GM18511 (cell line): ENCODE results near the gene HDDC2.
"Not testable (repeated sequence)": the region's sequence is repeated elsewhere in the genome, so short reads cannot be mapped to it uniquely, and the experiment has no call there.

ENCODE experiments used
- ATAC-seq: cut with Tn5 transposase; IDR thresholded peaks from one replicate; pipeline ENCODE4 v1.9.1; 2021; ENCODE audit warnings: mild to moderate bottlenecking, moderate library complexity; ENCODE audit not compliant: unreplicated experiment

Gene HDDC2

DNA sequence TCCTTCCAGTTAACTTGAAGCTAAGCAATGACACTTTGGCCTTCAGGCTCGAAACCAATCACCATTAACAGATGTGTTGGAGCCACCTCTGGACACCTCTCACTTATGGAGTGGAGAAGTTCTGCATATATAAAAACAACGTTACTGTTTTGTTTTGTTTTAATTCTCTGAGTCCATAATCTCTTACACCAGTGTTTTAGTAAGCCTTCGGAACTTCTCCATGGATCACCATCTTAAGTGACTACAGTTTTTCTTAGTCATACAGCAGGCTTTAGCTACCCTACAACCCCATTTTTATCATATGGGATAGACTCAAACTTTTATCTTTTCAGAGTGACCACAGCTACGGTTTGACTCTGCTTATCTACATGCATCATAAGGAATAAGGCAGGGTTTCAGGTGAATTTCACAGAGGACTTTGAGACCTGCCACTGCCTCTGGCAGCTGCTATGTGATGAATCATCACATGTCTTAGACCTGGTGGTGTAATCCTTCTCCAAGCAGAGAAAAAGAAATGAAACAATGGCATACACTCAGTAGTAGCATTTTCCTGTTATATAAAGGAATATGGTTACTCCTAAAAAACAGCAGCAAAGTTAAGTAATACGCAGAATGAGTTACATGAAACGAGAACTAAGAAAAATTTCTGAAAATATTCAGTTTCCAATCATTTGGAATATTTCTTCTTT is 5.5 kb upstream of the HDDC2 start:
- no peak for ATAC-seq

DNA sequence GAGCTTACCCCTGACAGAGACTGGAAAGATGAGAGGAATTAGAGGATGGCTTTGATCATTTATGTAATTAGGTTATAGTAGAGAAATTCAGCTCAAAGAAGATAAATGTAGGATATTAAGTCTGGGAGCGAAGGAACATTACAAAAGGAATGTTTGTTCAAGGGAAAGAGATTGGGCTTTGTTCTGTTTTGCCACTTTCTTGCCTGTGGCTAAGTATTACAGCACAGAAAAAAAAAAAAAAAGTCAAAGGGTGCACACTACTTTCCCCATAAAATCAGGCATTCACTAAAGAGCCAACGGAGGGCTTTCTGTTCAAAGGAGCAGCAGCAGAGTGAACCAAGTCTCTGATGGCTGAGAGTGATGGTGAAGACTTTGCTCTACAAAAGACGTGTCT is 5.0 kb upstream of the HDDC2 start:
- no peak for ATAC-seq

DNA sequence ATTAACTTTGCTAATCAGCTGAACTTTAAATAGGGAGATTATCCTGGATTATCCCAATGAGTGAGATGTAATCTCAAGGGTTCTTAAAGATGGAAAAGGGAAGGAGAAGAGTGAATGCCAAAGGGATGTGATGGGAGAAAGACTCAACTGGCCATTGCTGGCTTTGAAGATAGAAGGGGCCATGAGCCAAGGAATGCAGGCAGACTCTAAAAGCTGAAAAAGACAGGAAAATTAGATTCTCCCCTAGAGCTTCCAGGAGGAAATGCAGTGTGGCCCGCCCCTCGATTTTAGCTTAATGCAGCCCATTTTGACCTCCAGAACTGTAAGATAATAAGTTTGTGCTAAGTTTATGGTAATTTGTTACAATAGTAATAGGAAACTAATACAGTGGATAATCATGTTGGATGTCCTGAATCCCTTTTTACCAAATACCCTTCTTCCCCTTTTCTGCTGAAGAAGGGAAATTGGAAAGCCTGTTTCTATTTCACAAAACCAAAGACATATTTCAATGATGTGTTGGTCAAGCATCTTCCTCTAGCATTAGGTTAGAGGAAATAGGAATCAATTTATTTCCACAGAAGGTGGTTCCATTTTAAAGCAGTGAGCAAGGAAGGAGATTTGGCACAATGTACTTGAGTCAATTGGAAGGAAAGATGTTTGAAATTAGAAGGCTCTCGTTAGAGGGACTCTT is 3.3 kb upstream of the HDDC2 start:
- no peak for ATAC-seq

DNA sequence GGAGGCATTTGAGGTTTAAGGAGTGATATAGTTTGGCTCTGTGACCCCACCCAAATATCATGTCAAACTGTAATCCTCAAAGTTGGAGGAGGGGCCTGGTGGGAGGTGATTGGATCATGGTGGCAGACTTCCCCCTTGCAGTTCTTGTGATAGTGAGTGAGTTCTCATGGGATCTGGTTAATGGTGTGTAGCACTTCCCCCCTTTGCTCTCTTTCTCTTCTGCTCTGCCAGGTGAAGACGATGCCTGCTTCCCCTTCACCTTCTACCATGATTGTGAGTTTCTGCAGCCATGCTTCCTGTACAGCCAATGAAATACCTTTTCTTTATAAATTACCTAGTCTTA is 1.7 kb upstream of the HDDC2 start:
- ATAC-seq, result no peak

DNA sequence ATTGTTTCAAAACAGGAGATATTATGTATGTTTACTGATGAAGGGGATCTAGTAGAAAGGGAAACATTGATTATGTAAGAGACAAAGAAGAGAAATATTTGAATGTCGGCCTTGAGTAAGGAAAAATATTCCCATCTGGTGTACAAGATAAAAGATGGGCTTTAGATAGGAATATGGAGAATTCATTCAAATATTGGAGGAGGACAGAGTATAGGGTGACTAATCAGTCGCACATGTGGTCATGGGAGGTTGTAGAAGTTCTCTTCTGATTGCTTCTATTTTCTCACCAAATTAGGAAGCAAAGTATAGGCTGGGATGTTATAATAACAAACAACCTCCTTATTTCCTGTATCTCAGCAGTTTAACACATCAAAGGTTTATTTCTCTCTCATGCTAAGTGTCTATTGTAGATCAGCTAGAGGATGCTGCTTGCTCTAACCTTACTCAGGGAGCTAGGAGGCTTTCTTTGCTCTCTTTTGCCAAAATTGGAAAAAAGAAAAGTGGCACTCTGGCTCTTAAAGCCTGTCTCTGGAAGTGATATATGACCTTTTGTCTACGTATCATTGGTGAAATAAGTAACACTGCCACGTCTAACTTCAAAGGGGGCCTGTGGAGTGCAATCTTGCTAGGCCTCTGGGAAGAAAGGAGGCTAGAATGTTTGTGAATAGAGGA is 1.2 kb upstream of the HDDC2 start:
- ATAC-seq, result no peak

DNA sequence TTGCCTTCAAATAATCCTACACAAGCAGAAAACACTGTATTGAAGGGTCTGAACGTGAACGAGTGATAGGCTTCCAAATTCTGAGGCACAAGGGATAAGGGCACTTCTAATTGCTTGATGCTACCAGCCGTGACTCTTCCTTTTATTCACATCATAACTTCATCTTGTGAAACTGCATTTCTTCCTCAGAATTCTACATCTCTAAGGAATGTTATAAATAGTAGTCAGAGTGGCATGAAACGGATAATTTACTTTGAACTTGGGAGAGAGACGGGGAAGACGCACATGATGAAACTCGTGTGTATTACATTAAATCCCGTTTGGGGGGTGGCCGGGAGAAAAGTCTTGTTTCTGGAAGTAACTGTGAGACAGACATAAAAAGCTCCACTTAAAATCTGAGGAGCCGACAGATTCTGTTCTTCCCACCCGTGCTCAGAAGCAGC is 754 bp downstream of the HDDC2 start:
- no peak for ATAC-seq

DNA sequence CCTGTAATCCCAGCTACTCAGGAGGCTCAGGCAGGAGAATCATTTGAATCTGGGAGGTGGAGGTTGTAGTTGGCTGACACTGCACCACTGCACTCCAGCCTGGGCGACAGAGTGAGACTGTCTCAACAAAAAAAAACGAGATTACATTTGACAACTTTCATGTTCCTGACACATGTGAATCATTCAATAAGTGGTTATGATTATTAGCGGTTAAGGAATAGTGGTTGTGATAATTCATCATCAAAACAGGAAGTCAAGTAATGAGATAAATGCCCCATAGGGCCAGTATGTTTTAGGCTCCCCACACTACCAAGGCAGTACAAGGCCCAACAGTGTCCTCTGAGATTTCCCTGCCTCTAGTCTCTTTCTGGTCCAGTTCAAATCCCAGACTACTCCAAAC is 2.5 kb downstream of the HDDC2 start:
- no peak for ATAC-seq

DNA sequence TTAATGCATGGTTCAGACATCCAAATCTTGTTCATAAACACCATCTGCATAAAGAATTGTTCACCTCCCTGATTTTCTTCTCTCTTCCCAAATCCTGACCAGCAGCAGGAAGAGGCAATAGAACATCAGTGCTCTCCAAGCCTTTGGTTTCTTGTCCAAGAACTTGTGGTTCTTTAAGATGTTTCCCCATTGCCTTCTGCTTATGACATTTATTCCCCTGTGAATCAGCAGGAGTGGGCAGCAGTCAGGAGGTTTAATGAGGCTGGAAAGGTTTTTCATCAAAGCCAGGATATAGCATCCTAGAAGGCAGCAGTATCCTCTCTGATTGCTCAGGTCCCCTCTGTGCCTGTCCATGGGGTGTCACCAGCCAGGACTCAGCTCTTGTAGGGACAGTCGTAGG is 5.3 kb downstream of the HDDC2 start:
- no peak for ATAC-seq

DNA sequence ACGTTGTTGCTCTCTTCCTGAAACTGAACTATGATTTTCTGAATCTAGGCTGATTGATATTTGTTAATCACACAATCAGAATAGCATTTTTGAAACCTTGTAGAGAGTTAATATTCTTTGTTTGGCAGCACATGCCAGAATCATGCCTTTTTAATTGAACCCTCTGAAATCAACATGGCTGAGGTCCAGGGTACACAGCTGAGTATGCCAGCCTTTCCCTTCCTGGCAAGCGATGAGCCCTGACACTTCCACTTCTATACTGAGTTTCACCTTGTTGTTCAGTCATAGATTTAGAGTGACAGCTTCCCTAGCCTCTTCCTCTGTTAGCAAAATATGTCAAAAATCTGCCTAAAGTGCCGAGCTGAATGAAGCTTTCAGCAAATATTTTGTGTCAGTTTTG is 6.8 kb downstream of the HDDC2 start:
- no peak for ATAC-seq

DNA sequence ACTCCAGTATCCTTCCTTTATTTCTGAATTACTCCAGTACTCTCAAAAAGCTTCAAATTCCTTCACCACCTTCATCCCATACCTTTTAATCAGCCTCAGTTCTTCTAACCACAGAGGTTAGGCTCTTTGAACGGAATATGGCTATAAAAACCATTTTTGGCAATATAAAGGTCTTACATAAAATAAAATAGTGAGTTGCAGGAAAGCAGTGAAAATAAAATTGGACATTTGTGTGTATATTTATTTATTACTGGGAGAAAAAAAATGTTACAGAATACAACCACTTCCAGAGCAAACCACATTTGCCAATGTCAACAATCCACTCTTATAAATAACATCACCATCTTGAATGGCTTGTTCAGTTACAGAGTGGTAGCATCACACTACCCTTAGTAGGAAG is 7.7 kb downstream of the HDDC2 start:
- no peak for ATAC-seq

DNA sequence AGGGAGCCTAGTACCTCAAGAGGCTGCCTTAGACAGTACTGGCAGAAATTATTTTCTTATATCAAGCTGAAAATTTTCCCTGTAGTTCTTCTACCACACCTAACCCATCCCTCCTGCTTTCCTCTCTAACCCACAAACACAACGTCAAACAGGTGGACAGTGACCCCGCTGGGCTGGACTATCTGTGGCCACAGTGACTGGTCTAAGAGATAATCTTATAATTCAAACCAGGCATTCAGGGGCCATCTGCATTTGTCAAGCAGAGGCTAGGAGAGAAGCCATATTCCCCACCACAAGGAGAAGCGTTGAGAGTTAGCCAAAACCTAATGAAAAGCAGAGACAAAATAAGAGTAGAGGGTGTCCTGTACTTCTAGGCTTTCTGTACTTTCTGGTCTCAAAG is 8.2 kb downstream of the HDDC2 start:
- no peak for ATAC-seq

DNA sequence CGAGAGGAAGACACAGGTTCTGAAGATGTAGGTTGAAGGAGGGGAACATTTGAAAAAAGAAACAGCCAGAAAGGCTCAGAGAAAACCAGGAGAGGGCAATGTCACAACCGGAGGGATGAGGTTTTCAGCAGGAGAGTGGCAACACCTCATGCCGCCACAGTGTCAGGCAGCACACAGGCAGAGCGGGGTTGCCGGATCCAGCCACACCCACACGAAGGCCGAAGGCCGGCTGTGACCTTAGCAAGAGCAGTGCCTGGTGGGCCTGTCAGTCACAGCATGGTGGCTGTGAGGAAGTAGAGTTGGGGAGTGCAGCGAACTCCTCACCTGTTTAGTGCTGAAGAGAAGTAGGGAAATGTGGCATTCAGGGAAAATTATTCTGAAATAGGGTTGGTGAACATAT is 14.0 kb downstream of the HDDC2 start:
- no peak for ATAC-seq

DNA sequence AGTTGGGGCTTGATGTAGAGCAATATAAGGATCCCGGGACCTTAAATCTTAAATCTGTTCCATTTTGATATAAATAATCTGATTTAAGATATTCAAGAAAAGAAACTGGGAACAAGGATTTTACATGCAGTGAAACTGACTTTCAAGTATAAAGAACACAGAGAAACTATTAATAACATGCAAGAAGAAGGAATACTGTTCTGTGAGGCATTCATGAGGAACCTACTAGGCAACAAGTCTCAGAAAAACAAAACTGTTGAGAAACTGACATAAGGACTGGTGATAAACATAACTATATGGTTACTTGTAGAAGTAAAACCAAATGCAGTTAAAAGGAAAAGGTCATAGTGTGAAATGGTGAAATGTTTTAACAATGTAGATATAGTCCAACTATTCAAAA is 15.8 kb downstream of the HDDC2 start:
- no peak for ATAC-seq

DNA sequence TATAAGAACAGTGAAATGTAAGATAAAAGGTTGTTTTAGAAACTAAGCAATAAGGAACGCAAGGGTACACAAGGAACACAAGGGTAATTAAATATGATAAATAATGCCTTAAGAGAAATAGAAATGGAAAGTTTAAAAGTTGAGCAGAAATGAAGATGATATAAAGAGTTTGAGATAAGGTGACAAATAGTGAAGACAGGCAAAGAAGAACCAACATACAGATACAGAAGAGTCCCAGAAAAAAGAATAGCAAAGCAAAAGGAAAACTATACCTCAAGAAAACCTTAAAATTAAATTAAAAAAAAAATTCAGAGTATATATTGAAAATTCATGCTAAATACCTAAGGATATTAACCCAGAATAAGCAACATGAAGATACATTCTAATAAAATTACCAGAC is 16.4 kb downstream of the HDDC2 start:
- ATAC-seq, result no peak

DNA sequence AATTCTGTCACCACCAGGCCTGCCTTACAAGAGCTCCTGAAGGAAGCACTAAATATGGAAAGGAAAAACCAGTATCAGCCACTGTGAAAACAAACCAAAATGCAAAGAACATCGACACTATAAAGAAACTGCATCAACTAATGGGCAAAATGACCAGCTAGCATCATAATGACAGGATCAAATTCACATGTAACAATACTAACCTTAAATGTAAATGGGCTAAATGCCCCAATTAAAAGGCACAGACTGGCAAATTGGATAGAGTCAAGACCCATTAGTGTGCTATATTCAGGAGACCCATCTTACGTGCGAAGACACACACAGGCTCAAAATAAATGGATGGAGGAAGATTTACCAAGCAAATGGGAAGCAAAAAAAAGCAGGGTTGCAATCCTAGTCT is 19.3 kb downstream of the HDDC2 start:
- ATAC-seq, result not testable (repeated sequence)

DNA sequence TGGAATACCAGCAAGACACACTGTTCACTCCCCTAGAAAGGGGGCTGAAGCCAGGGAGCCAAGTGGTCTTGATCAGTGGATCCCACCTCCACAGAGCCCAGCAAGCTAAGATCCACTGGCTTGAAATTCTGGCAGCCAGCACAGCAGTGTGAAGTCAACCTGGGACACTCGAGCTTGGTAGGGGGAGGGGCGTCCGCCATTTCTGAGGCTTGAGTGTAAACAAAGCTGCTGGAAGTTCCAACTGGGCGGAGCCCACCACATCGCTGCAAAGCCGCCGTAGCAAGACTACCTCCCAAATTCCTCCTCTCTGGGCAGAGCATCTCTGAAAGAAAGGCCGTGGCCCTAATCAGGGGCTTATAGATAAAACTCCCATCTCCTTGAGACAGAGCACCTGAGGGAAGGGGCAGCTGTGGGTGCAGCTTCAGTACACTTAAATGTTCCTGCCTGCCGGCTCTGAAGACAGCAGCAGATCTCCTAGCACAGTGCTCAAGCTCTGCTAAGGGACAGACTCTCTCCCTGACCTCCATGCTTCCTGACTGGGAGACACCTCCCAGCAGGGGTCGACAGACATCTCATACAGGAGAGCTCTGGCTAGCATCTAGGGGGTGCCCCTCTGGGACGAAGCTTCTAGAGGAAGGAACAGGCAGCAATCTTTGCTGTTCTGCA is 21.3 kb downstream of the HDDC2 start:
- ATAC-seq, result not testable (repeated sequence)

DNA sequence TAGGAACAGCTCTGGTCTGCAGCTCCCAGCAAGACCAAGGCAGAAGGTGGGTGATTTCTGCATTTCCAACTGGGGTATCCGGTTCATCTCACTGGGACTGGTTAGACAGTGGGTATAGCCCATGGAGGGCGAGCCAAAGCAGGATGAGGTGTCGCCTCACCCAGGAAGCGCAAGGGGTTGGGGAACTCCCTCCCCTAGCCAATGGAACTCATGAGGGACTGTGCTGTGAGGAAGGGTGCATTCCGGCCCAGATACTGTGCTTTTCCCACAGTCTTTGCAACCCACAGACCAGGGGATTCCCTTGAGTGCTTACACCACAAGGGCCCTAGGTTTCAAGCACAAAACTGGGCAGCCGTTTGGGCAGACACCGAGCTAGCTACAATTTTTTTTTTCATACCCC is 21.8 kb downstream of the HDDC2 start:
- no peak for ATAC-seq

DNA sequence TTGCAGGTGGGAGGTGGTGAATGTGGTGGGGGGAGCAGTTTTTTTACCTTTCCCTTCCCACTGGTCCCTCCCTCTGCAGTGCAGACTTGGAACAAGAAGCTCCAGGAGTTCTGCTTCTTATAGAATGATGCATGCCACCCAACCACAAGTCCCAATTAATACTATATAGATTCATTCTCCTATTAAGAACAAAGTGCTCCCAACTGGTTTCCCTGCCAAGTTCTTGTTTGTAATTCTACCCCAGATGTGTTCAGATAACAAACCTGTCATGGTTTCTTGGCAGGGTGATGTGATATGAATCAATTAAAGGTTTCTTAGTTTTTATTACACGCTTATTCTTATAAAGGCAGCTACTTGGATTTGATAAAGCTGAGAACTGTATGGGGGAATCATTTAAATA is 23.9 kb downstream of the HDDC2 start:
- no peak for ATAC-seq

DNA sequence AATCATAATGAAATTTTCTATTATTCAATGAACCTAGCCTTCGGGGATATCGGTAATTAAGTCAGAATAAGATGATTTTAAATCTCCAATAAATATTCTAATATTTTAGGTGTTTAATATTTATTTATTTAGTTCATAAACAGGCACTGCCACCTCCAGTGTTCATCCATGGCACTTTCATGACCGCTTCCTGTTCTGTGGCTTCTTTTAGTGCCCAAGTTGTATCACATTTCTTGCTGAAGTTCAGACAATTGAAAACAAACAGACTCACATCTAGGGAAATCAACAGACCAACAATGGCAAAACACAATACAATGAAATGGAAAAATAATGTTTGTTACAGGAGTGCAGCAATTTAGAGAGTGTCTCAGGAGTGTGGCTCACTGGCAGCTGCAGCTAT is 26.0 kb downstream of the HDDC2 start:
- no peak for ATAC-seq

DNA sequence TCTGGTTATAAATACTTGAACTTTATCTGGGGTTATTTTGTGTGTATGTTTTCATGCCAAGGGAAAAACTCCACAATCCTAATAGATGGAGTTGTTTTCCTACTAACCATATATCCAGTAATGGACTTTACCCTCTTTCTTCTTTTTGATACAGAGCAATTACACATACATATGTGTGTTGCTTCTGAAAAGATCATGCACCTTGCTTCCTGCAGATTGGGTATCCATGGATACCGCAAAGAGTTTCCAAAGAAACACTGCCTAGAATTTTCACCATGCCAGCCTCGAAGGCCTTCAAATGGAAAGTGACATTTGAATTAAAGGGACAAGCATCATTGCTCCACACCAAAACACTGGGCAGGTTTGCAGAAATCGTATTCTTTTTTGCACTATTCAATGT is 26.8 kb downstream of the HDDC2 start:
- no peak for ATAC-seq

DNA sequence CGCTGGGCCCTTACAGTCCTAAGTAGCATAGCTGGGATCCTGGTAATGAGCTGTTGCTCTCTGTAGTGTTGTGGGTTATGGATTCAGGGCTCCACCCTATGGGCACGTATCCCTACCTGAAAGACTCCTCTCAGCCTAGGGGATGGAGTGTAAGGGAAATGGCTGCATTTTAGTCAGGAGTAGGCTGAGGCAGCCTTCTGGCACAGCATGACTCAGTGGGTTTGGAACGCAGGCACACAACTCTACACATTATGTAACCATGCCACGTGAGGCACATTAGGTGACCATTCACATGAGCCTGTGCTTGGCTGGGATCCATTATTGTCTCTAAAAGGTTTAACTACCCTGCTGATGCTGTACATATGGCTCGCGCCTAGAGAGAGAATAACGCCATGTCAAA is 27.8 kb downstream of the HDDC2 start:
- no peak for ATAC-seq

DNA sequence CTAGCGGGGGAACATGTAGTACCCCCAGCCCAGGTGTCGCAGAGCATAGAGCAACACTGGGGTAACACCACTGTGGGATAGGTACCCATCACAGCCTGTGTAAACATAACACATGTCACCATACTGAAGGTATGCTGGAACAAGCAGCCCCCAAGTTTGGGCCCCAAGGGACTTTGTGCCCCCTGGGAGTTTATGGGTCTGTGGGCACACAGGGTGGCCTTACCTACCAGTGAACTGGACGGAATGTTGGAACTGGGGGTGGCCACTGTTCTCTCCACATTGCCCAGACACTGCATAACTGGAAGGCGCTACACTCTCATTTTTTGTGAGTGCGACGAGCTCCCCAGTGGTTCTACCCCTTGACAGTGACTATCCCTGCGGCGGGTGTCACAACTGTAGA is 28.5 kb downstream of the HDDC2 start:
- ATAC-seq, result no peak
